HG03039 (cell line): ENCODE data around the gene DOK1.

Source experiments
- ATAC-seq: cut with Tn5 transposase; IDR thresholded peaks from one replicate; pipeline ENCODE4 v1.9.1; 2021; ENCODE audit warnings: mild to moderate bottlenecking, moderate library complexity; ENCODE audit not compliant: unreplicated experiment

Gene DOK1

GRCh38 chr2:74596584-74596983 lies 42.1 kb downstream of the DOK1 start:
- no peak for ATAC-seq

GRCh38 chr2:74597410-74597809 lies 42.9 kb downstream of the DOK1 start:
- no peak for ATAC-seq

GRCh38 chr2:74599676-74600075 lies 45.2 kb downstream of the DOK1 start:
- ATAC-seq, result no peak

GRCh38 chr2:74602586-74603281 lies 48.2 kb downstream of the DOK1 start:
- no peak for ATAC-seq

- no peak for ATAC-seq
Measured at GRCh38 chr2:74603282-74604000, 48.9 kb downstream of the DOK1 start.

GRCh38 chr2:74606927-74607326 lies 52.4 kb downstream of the DOK1 start:
- ATAC-seq, result no peak
